Sciatic nerve (tissue), 2 donors: ENCODE results near the gene WDR55. TPM values are rescaled to one million over a fixed set of nuclear protein-coding genes. Genes with fewer than 3 reads are reported as not detected.
"Not testable (repeated sequence)": the region's sequence is repeated elsewhere in the genome, so short reads cannot be mapped to it uniquely, and the experiment has no call there.

Experiments used
- ATAC-seq: fragments of 200-7000 bp; cut with Tn5 transposase; one replicate; pipeline ENCODE4 v1.9.1; 2020; ENCODE audit warnings: mild to moderate bottlenecking, moderate library complexity
- DNase-seq: peaks from one replicate; pipeline ENCODE4 v3.0.0-alpha.2; 2020; ENCODE audit warnings: low spot score
- intact Hi-C: fragments of 100-400 bp; cut with DNase I; formaldehyde crosslinking; loops from one replicate; pipeline ENCODE4 v1.14.2; 2022
- total RNA-seq: library from RNA; stranded (reverse); fragmentation: NEBNext Ultra II Directional; extraction: Animal tissue kit (Norgen Biotek cat#: 25700); gene quantifications from one replicate; pipeline ENCODE4 v1.2.1, GENCODE V29; 2021
- donor health status: DM: no; HTN: no; CAD: no.
- donor health status: DM: no; HTN: no; CAD: no.

The WDR55 gene
- total RNA-seq, 1 donor from 2014 or later, result 16.0 TPM

GRCh38 chr5:140641716-140642115 lies 23.0 kb upstream of the WDR55 start:
- intact Hi-C loops, result loop anchor here (5.0 kb wide), 1 partner anchor 74 kb away; no protein-coding TSS in a partner anchor

GRCh38 chr5:140642718-140643117 lies 22.0 kb upstream of the WDR55 start:
- DNase-seq, result no peak
- intact Hi-C loops, result loop anchor here (5.0 kb wide), 1 partner anchor 75 kb away; no protein-coding TSS in a partner anchor
- no peak for ATAC-seq

More at GRCh38 chr5:140641716-140642115, 23.0 kb upstream of the WDR55 start:
- DNase-seq (no peak), ATAC-seq (no peak)

GRCh38 chr5:140647042-140647419 lies 17.7 kb upstream of the WDR55 start:
- intact Hi-C loops, result no loop called here
- no peak for DNase-seq
- ATAC-seq, result no peak

GRCh38 chr5:140658870-140659269 lies 5.8 kb upstream of the WDR55 start:
- intact Hi-C loops, result no loop called here

GRCh38 chr5:140660371-140660770 lies 4.3 kb upstream of the WDR55 start:
- DNase-seq, ATAC-seq, intact Hi-C loops: not testable (repeated sequence)

More at GRCh38 chr5:140658870-140659269, 5.8 kb upstream of the WDR55 start:
- DNase-seq (no peak), ATAC-seq (no peak)

- DNase-seq, result no peak
- intact Hi-C loops, result no loop called here
- no peak for ATAC-seq
Measured at GRCh38 chr5:140664030-140664358, 710 bp upstream of the WDR55 start.

GRCh38 chr5:140671035-140671434 lies 6.3 kb downstream of the WDR55 start:
- DNase-seq, intact Hi-C loops, ATAC-seq: not testable (repeated sequence)

- intact Hi-C loops, result no loop called here
- ATAC-seq, result no peak
- no peak for DNase-seq
Measured at GRCh38 chr5:140671472-140672125, 6.9 kb downstream of the WDR55 start.

GRCh38 chr5:140672455-140673186 lies 7.9 kb downstream of the WDR55 start:
- intact Hi-C loops, result no loop called here
- DNase-seq (no peak), ATAC-seq (peak; percentile 27)

GRCh38 chr5:140673187-140673976 lies 8.7 kb downstream of the WDR55 start, which contains the start of gene DND1:
Gene DND1 (minus strand): TSS chr5:140673576. CDS start chr5:140673542, 34 bp downstream.
- ATAC-seq (no peak), DNase-seq (no peak)
- intact Hi-C loops, result no loop called here

GRCh38 chr5:140674211-140674610 lies 9.5 kb downstream of the WDR55 start:
- DNase-seq, result no peak
- intact Hi-C loops, result no loop called here
- no peak for ATAC-seq

GRCh38 chr5:140674629-140675028 lies 9.9 kb downstream of the WDR55 start:
- no peak for DNase-seq
- intact Hi-C loops, result no loop called here
- no peak for ATAC-seq

- DNase-seq (no peak), ATAC-seq (no peak)
Measured at GRCh38 chr5:140677947-140678346, 13.2 kb downstream of the WDR55 start.

GRCh38 chr5:140678993-140679392 lies 14.3 kb downstream of the WDR55 start:
- DNase-seq, result no peak
- intact Hi-C loops, result no loop called here
- no peak for ATAC-seq

More at GRCh38 chr5:140677947-140678346, 13.2 kb downstream of the WDR55 start:
- intact Hi-C loops, result no loop called here

GRCh38 chr5:140690376-140690932 lies 25.8 kb downstream of the WDR55 start:
- ATAC-seq (no peak), DNase-seq (no peak)
- intact Hi-C loops, result no loop called here

- DNase-seq, result peak; percentile 90
- peak; percentile 99 for ATAC-seq
- intact Hi-C loops, result no loop called here
Measured at GRCh38 chr5:140690941-140691924, 26.5 kb downstream of the WDR55 start, which contains the start of the genes HARS1 and HARS2. Gene HARS1 (minus strand): TSS chr5:140691370. CDS start chr5:140691304, 66 bp downstream. Gene HARS2 (plus strand): TSS chr5:140691455. CDS start chr5:140691649, 194 bp downstream.

GRCh38 chr5:140694276-140694675 lies 29.6 kb downstream of the WDR55 start:
- ATAC-seq, result no peak
- no peak for DNase-seq
- intact Hi-C loops, result no loop called here
